NCI-H774 (cell line): ENCODE data around the gene SMIM36.
"Not testable (repeated sequence)": the region's sequence is repeated elsewhere in the genome, so short reads cannot be mapped to it uniquely, and the experiment has no call there.

ENCODE experiments used
- DNase-seq: peaks from one replicate; lab custom pipeline; 2025; lab: John Stamatoyannopoulos, UW

The SMIM36 gene

DNA sequence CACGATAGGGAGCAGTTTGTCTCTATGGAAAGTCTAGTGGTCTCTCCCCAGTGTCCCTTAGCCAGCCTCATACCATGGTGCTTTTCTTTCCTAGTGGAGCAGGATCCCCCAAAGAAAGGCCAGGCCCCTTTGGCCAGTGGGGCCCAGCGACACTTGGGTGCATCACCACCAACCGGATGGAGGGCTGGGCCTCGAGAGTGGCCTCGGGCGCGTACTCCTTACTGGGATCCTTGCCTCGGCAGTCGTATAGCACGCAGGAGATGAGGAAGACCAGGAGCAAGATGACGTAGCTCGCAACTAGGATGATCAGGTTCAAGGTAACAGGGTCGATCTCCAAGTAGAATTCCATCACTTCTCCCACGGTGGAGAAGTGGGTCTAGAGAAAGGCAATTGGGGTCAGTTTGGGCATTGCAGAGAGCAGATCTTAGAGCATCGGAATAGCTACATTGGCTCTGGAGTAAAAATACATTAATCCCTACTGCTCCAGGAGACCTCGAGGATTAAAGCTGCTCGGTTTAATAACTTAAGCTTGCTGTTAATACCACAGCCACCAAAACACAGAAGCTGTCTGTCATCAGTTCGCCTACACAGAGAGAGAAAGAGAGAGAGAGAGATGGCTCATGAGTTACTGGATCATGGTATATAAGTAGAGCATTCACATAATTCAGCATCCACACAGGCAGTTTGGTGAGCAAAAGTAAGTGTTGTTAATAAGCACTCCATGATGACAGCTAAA lies at the start of gene SMIM36:
SMIM36 (minus strand) TSS at position 467 of the 736 bp plus-strand sequence.
- DNase-seq, result no peak

DNA sequence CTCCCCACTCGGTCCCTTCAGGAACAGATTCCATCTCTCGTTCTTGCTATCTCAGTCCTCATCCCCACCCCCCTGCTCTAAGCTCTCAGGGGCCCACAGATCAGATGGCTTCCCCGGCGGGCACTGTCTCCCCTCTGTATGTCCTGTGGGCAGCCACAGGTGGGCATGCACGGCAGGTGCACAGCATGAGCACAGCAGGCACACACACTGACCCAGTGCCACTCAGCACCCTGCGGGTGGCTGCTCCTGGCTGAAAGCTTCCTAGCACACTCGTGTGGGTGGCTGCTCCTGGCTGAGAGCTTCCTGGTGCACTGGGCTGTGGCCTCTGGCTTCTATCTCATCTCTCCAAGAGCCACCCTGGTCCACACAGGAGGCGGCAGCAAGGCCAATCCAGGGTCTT lies 44.5 kb upstream of the SMIM36 start:
- no peak for DNase-seq

DNA sequence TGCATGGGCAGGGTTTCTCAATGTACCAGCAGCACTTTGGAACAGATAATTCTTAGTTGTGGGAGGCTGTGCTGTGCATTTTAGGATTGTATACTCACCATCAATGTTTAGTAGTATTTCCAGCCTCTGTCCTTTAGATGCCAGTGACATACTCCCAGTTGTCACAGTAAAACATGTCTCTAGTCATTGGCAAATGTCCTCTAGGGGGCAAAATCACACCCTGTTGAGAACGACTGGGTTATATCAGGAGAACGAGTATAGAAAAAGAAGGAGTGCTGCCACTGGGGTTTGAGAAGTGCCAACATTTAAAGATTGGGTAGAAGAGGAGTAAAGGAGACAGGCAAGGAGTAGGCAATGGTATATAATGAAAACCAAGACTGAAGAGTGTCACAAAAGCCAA lies 37.9 kb upstream of the SMIM36 start:
- DNase-seq, result peak; percentile 23

DNA sequence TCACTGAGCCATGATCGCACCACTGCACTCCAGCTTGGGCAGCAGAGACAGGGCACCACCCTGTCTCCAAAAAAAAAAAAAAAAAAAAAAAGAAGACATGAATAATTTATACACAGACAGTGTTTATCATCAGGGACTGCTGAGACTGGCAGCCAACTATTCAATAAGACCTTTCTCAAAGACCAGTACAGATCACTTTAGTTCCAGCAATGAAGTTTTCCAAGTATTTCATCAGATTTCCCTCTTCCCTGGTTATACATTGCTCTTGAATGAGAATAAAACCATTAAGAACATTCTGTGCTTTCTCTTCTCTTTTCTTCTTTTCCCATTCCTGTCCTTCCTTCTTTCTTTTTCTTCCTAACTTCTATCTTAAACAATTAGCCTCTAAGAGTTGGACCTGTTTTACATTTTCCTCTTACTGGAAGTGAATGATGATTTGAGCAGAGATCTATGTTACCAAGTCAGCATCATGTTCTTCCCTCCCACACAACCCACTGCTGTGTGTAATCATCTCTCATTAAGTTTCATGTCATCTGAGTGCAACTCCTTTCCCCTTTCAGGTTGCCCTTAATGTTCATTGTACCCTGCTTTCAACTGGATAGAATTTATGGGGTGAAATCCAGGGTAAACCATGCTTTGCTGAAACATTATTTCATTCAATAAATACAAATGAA lies 35.9 kb upstream of the SMIM36 start:
- DNase-seq, result no peak

DNA sequence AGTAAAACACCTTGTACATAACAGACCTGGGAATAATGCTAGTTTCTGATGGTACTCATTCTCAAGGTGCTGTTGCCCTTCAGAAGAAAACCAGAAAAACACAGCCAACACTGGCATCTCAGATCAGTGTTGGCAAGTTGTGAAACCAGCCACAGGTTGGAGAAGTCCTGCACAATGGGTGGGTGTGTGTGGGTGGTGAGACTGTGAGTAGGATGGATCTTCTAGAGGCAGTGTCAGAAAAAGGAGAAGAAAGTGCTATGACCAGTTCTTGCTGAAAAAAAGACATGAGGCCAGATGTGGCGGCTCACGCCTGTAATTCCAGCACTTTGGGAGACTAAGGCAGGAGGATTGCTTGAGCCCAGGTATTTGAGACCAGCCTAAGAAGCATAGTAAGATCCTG lies 35.2 kb upstream of the SMIM36 start:
- no peak for DNase-seq

DNA sequence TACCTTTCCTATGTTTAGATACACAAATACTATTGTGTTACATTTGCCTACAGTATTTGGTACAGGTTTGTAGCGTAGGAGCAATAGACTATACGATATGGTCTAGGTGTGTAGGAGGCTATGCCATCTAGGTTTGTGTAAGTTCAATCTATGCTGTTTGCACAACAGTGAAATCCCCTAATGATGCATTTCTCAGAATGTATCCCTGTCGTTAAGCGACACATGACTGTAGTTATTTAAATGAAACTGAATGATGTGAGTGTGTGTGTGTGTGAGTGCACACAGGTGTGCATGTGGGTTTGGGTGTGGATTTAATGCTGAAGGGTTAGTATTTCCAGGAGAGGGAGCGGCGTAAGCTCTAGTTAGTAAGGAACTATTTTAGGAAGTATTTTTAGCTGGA lies 34.6 kb upstream of the SMIM36 start:
- no peak for DNase-seq

DNA sequence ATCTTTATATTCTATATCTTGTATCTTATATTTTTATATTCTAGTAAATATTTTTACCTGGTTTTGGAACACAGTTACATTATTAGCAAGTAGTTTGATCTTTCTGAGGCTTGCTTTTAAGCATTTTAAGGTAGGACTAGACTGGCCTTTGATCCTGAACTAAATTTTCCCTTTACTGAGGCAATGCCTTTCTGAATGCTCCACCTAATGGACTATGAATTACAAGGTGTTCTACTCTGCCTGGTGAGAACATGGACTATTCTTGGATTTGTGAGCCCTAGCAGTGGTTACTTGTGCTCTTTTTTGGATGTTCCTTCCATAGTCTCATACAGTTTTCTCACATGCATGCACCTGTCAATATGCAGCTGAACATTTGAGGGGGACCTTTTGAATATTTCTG lies 32.5 kb upstream of the SMIM36 start:
- DNase-seq, result no peak

DNA sequence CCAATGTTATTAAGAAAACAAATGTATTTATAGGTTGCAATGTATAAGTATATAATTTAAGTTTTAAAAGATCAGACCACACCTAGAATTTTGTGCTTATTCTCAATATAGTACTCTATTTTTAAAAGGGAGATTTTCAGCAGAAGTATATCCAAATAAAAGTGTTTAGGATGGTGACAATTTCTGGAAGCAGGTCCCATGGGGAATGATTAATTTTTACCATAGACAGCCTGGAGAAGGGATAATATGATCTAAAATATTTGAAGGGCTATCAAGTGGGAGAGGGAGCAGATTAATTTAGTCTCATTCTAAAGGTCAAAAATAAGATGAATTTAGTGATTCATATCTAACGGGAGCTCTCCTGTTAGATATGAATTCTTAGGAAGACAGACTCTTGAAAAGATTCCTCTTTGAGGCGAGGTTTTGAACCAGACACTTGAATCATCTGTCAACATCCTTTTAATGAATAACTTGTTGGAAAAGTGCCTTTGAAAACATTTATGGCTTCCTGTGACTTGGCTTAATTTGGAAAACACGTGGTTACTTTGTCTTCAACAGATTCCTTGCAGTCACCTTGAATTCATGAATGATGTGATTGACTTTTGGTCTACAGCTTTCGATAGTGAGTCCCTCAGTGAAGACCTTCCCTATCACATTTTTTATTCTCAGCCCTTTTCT lies 29.3 kb upstream of the SMIM36 start:
- no peak for DNase-seq

DNA sequence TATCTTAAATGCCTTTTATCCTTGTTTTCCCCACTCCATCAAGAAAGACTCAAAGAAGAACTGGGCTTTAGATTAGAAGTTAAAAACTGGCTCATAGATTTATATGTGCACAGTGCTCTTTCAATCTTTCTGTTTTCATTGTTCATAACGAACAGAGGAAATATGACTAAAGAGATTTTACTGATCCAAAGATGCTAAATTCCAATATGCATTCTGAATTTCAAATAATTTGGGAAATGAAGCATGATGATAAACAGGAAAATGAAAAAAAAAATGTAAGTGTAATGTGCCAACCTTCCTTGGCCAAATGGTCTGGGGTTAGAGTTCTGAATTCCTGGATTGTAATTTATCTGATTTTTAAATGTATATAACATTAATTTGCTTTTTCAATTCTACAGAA lies 25.0 kb upstream of the SMIM36 start:
- DNase-seq, result no peak

DNA sequence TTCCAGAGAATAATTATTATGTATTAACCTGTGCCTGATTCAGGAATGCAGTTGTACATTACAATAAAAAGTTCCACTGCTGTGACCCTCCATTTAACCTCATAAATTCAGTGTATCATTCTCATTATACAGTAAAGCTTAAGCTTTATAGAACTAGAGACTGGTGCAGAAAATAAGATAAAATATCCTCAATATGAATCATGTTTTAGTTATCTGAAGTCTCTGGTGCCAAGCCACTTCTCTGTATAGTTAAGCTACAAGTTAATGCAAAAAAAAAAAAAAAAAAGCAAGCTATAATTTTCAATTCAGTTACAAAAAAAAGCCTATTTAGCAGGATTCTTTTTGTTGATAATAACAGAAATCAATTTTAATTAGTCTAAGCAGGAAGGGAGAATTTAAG lies 22.4 kb upstream of the SMIM36 start:
- no peak for DNase-seq

DNA sequence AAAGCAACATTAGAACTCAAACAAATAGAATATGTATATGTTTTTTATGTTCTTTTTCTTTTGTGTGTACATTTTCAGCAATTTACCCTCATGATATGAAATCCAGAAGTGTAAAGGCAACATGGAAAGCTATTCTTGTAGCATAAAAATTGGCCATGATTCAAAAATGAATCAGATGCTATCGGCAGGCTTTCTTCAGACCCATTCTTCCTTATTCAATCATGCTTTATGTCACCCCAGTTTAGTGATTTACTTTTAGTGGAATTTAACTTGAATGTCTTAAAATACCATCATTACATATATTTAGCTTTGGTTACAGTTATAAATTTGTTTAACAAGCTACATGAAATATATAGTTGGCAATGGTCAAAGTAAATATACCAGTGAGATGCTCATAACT lies 21.4 kb upstream of the SMIM36 start:
- DNase-seq, result no peak

DNA sequence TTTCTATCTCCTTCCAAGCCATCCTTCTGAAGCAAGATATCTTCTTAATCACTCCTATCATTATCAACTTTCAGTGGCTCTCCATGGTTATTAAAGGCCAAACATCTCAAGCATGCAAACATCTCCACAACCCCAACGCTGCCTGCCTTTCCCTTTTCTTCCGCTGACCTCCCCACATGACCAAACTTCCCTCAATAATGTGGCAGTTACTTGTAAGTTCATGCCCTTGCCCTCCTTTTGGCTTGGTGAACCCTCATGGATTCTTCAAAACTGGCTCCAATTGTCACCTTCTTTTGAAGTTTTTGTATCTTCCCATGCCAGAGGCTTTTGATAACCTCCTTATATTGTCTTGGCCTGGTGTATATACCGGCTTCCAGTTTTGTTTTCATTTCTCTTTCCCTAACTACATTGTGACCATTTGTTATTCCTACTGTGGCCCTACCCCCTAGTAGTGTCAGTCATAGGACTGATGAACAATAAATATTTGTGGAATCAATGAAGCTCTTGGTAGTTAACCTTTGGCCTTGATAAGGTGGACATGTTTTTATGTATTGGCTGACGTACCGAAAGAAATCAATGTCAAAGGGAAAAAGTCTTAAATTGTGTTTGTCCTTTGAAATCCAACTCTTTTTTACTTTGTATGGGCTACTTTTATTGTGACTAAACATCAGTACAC lies 19.9 kb upstream of the SMIM36 start:
- no peak for DNase-seq

DNA sequence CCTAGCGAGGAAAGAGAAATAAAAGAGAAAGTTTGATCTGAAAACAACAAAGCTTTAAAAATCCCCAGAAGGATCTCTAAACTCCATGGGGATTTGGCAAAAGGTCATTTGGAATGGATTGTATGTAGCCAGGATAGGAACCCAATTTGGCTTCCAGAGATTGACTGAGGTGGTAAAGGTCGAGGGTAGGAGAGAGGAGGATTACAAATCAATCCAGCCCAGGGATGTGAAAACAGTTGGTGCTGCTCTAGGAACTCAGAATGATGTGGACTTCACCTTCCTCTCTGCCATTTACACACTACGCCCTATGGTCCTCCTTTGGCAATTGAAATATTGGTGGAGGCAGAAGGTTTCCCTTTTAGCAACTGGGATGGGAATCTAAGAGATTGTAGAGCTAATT lies 18.8 kb upstream of the SMIM36 start:
- DNase-seq, result no peak

DNA sequence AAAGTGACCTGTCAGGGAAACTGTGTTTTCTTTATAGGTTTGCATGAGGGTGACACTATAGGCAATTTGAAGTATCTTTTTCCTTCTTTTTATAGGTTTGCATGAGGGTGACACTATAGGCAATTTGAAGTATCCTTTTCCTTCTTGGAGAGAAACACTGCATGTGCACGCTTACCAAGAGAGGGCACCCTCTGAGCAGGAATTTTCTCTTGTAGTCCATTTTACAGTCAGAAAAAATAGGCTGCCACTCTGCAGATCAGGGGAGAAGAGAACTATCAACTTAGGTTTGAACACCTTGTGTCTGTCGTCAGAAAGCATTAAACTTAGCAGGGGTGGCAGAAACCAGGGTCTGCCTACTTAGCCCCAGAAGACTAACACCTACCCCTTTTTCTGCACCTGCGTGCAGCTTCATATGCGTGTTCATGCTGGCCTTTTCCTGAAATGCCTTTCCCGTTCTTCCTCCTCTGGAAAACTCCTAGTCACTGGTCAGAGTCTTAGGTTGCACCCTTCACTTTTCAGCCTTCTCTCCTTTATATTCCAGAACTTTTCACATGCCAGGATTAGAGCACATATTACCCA lies 16.4 kb upstream of the SMIM36 start:
- peak; percentile 59 for DNase-seq

DNA sequence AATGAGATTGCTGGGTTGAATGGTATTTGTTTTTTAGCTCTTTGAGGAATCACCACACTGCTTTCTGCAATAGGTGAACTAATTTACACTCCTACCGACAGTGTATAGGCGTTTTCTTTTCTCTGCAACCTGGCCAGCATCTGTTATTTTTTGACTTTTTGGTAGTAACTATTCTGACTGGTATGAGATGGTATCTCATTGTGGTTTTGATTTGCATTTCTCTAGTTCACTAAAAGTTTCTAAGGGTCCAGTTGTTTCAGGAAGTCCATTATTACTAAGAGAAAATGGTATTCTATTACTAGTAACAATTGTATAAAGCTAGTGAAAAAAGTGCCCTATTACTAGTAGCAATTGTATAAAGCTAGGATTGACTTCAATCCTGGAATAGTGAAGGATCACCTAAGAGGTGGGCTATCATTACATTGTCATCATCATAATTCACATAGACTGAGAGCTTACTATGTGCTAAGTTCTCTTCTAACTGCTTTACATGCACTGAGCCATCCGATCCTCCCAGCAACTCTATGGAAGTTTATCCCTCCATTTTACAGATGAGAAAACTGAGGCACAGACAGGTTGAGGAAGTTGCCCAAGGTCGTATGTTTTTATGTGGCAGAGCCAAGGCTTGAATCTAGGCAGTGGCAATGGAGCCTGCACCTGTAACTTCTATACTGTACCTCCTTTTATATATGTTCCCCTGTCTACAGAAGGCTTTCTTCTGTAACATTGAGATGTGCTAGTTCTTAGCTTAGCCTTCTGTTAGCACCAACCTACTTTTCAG lies 13.4 kb upstream of the SMIM36 start:
- no peak for DNase-seq

DNA sequence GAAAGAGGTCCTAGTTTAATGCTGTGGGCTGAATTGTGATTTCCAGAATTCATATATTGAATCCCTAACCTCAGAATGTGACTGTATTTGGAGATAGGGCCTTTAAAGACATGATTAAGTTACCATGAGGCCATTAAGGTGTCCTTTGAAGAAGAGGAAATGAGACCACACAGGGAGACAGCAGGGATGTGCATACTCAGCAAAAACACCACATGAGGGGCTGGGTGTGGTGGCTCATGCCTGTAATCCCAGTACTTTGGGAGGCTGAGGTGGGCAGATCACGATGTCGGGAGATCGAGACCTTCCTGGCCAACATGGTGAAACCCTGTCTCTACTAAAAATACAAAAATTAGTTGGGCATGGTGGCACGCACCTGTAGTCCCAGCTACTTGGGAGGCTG lies 11.8 kb upstream of the SMIM36 start:
- not testable (repeated sequence) for DNase-seq

DNA sequence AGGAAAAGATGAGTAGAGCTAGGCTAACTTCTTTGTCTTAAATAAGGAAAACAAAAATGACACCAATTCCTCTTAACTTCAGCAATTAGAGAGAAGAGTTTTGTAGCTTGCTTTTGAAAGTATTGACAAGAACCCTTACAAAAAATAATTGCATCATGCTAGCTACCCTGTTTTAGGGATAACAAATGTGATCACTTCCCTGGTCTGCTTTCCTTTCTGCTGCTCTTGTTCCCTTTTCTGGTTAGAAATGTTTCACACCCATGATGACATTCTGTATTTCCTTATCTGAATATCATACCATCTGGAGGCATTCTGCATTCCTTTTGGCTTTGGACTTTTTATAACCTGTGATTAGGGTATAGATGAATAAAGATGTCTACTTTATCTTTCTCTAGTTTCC lies 9.9 kb upstream of the SMIM36 start:
- DNase-seq, result no peak

DNA sequence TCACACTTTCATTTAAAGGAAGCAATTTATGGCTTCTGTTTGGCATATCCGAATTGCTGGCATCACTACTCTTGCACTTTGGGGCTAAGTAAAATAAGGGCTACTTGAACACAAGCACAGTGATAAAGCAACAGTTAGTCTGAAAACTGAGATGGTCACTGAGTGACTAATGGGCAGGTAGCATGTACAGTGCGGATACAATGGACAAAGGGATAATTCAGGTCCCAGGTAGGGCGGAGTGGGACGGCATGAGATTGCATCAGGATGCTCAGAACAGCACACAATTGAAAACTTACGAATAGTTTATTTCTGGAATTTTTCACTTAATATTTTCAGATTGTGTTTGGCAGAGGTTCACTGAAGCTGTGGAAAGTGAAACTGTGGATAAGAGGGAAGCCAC lies 9.2 kb upstream of the SMIM36 start:
- no peak for DNase-seq

DNA sequence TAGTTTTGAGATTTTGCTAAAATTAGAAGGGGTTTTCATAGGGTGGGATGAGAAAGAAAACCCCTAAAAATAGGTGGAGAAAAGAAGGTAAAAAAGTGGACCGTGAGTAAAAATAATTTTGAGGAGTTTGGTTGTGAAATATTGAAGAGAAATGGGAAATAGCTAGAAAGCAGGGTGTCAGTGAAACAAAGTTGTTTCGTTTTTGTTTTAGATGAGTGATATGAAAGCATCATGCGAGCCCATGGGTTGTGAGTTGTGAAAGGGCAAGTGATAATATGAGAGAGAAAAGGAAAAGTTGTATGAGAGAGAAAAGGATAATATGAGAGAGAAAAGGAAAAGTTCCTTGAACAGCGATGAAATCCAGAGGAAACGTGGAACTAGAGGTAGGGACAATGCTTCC lies 7.3 kb upstream of the SMIM36 start:
- no peak for DNase-seq

DNA sequence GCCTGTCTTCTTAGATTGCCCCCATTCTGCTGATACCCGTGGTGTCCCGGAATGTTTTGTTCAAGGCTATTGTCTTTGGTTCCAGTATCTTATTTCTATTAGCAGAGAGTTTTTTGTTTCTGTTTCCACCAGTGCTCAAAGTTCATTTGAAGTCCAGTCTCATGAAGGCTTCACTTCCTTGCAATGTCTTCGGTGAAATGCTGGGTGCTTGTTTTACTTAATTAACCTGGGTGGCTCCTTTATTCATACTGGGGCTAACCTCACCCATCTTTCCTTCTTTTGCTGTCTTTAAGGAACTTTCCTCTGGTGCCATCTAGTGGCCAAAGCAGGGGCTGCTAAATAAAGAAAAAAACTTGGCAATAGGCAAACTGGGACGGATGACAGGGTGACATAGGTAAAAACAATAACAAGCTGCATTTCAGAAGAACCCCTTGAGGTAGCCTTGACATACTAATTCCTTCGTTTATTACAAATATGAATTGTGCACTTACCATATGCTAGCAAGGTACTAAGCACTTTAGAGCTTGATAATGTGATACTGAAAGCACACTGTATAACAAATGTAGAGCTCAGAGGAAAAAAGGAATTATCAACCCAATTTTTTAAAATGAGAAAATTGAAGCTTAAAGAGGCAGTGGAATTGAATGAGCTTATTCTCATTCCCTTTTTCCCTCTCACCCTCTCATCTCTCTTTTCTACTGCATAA lies 2.8 kb upstream of the SMIM36 start:
- DNase-seq, result peak; percentile 83

DNA sequence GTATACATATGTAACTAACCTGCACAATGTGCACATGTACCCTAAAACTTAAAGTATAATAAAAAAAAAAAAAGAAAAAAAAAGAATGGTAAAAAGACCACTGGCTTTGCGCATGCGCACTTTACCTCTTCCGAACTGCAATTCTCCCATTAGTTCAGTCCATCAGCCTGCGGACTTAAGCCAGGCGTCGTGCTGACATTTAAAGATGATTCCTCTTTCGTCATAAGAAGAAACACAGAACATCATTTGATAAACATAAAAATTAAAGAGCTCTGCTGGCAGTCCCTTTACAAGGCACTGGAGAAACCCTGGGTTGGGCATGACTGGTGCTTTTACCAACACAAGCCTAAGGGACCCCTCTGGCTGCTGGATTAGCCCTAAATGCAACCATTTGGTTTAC lies 3.6 kb downstream of the SMIM36 start:
- DNase-seq, result not testable (repeated sequence)
